GM18907 (cell line): ENCODE results near the gene MAJIN.

ENCODE experiments used
- ATAC-seq: cut with Tn5 transposase; IDR thresholded peaks from one replicate; pipeline ENCODE4 v1.9.1; 2021; ENCODE audit warnings: mild to moderate bottlenecking, moderate library complexity; ENCODE audit not compliant: unreplicated experiment

The MAJIN gene

GRCh38 chr11:64894070-64894811 lies 77.7 kb downstream of the MAJIN start:
- ATAC-seq = no peak

- no peak for ATAC-seq
Measured at GRCh38 chr11:64893194-64894069, 78.5 kb downstream of the MAJIN start.

GRCh38 chr11:64892838-64893193 lies 79.1 kb downstream of the MAJIN start:
- no peak for ATAC-seq

- no peak for ATAC-seq
Measured at GRCh38 chr11:64892411-64892831, 79.5 kb downstream of the MAJIN start.

GRCh38 chr11:64891880-64892279 lies 80.0 kb downstream of the MAJIN start:
- ATAC-seq = no peak

- no peak for ATAC-seq
Measured at GRCh38 chr11:64891215-64891848, 80.6 kb downstream of the MAJIN start.

GRCh38 chr11:64890522-64890939 lies 81.4 kb downstream of the MAJIN start:
- no peak for ATAC-seq

DNA sequence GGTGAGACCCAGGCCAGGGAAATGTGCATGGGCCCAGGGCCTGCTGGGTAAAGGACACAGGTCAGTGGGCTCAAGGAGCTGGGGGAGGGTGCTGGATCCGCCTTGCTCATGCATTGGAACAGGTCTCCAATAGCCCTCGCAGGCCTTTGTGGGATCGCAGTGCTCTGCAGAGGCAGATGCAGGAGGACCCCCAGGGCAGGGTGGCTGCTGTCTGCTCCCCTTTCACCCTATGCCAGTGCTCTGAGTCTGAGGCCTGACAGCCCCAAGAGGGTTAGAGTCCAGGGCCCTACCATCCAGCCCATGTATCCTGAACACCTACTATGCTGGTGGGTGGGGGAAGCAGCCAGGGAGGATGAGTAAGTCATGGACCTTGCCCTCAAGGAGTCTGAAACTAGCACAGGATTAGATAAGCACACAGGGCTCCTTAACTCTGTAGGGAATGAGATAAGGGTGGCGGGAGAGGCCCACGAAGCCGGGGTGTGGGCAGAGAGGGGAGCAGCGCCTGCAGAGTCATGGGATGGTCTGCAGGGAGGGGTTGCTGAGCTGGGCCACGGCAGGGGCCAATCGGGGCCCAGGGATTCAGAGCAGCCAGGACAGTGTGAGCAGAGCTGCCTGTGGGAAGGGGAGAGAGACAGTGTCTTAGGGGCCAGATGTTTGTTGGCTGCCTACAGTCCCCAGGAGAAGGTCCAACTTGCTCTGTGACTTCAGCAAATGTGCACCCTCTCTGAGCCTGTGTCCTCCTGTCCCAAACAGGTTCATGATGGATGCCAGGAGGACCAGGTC lies 83.0 kb downstream of the MAJIN start:
- ATAC-seq = no peak

DNA sequence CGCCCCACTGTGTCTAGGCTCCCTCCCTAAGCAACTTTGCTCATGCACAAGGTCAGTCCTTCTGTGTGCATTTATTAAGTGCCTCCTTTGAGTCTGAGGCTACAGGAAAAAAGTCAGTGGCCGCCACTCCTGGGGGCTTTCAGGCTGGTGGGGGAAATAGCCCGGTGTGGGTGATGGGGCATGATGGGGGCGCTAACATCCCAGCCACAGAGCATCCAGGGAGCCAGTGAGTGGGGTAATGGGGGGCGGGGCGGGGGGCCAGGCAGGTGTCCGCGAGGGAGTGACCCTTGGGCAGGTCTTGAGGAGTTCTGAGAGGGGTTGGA lies 83.5 kb downstream of the MAJIN start:
- no peak for ATAC-seq
